ENCODE measurements around the gene RAB10. TPM values are rescaled to one million over a fixed set of nuclear protein-coding genes. Genes with fewer than 3 reads are reported as not detected.
"Not testable (repeated sequence)": the region's sequence is repeated elsewhere in the genome, so short reads cannot be mapped to it uniquely, and the experiment has no call there.

Gene RAB10
- total RNA-seq, 2 experiments from 2014 or later: 103 to 160 TPM

- H3K36me3 Mint-ChIP-seq (ENCODE audit: low read depth): peaks cover 18% of the 10 kb centered on the region
- ChIA-PET CTCF (interaction anchor here (1.1 to 2.4 kb wide), 2 partner anchors 13 to 68 kb away, joined by 3 to 13 read pairs; no protein-coding TSS in a partner anchor), POLR2A (no interaction called here)
- DNase-seq (no peak), ATAC-seq (no peak)
- no peaks in the 10 kb centered on the region for H3K27me3 Mint-ChIP-seq
- no peak overlapping the region for H3K4me3 Mint-ChIP-seq
- intact Hi-C loops (cut with DNase I, micrococcal nuclease): no loop called here
- H3K27ac Mint-ChIP-seq: no peak overlapping the region
- peaks cover 36% of the 10 kb centered on the region for H3K4me1 Mint-ChIP-seq
- peaks cover 2% of the 10 kb centered on the region for H3K9me3 Mint-ChIP-seq (ENCODE audit: low read depth)
These were observed 41.3 kb downstream of the RAB10 start for GRCh38 chr2:26075173-26075572.

- Mint-ChIP-seq H3K4me1 (peaks cover 33% of the 10 kb centered on the region), H3K36me3 (ENCODE audit: low read depth) (peaks cover 25% of the 10 kb centered on the region), H3K27me3 (no peaks in the 10 kb centered on the region), H3K4me3 (no peak overlapping the region), H3K9me3 (ENCODE audit: low read depth) (peaks cover 7% of the 10 kb centered on the region), H3K27ac (no peak overlapping the region)
- DNase-seq: no peak
- POLR2A ChIA-PET: no interaction called here
- CTCF ChIA-PET: interaction anchor here (0.7 to 2.4 kb wide), 6 partner anchors 10 to 1279 kb away, joined by 3 to 13 read pairs (median 3); no protein-coding TSS in a partner anchor
- no peak for ATAC-seq
- intact Hi-C loops (cut with DNase I, micrococcal nuclease): no loop called here
These were observed 42.2 kb downstream of the RAB10 start for GRCh38 chr2:26076001-26076587.

GRCh38 chr2:26077291-26077690 is 43.4 kb downstream of the RAB10 start:
- DNase-seq: no peak
- peaks cover 27% of the 10 kb centered on the region for H3K36me3 Mint-ChIP-seq (ENCODE audit: low read depth)
- H3K9me3 Mint-ChIP-seq (ENCODE audit: low read depth): peaks cover 10% of the 10 kb centered on the region
- no peak overlapping the region for H3K27ac Mint-ChIP-seq
- H3K4me1 Mint-ChIP-seq: peaks cover 33% of the 10 kb centered on the region
- CTCF ChIA-PET: interaction anchor here (0.8 to 1.4 kb wide), 3 partner anchors 9 to 86 kb away, joined by 3 to 4 read pairs (median 3); no protein-coding TSS in a partner anchor
- no peak for ATAC-seq
- intact Hi-C loops (cut with DNase I, micrococcal nuclease): no loop called here
- H3K27me3 Mint-ChIP-seq: no peaks in the 10 kb centered on the region
- POLR2A ChIA-PET: no interaction called here
- H3K4me3 Mint-ChIP-seq: no peak overlapping the region

- no peaks in the 10 kb centered on the region for H3K27me3 Mint-ChIP-seq
- no peak for DNase-seq
- ATAC-seq: no peak
- intact Hi-C loops (cut with DNase I, micrococcal nuclease): no loop called here
- peaks cover 28% of the 10 kb centered on the region for H3K36me3 Mint-ChIP-seq (ENCODE audit: low read depth)
- no peak overlapping the region for H3K27ac Mint-ChIP-seq
- peaks cover 22% of the 10 kb centered on the region for H3K4me1 Mint-ChIP-seq
- H3K4me3 Mint-ChIP-seq: no peak overlapping the region
- H3K9me3 Mint-ChIP-seq (ENCODE audit: low read depth): peaks cover 10% of the 10 kb centered on the region
- ChIA-PET POLR2A (interaction anchor here (0.6 kb wide), 1 partner anchor 1231 kb away, joined by 3 read pairs; no protein-coding TSS in a partner anchor), CTCF (interaction anchor here (0.6 to 2.8 kb wide), 4 partner anchors 9 to 183 kb away, joined by 3 to 8 read pairs (median 3); no protein-coding TSS in a partner anchor)
These were observed 45.1 kb downstream of the RAB10 start for GRCh38 chr2:26078939-26079338.

- ChIA-PET CTCF (interaction anchor here (0.6 to 2.8 kb wide), 3 partner anchors 8 to 130 kb away, joined by 3 to 8 read pairs (median 3); no protein-coding TSS in a partner anchor), POLR2A (no interaction called here)
- intact Hi-C loops (cut with DNase I, micrococcal nuclease): no loop called here
- ATAC-seq (no peak), DNase-seq (no peak)
- H3K4me1 Mint-ChIP-seq: peaks cover 21% of the 10 kb centered on the region
- H3K36me3 Mint-ChIP-seq (ENCODE audit: low read depth): peaks cover 34% of the 10 kb centered on the region
- H3K27ac Mint-ChIP-seq: no peak overlapping the region
- H3K27me3 Mint-ChIP-seq: no peaks in the 10 kb centered on the region
- H3K9me3 Mint-ChIP-seq (ENCODE audit: low read depth): peaks cover 10% of the 10 kb centered on the region
- H3K4me3 Mint-ChIP-seq: no peak overlapping the region
These were observed 46.5 kb downstream of the RAB10 start for GRCh38 chr2:26080356-26080755.

GRCh38 chr2:26080925-26081324 is 47.0 kb downstream of the RAB10 start:
- H3K27me3 Mint-ChIP-seq; DNase-seq; ATAC-seq; intact Hi-C loops (cut with DNase I, micrococcal nuclease); H3K4me3 Mint-ChIP-seq; H3K9me3 Mint-ChIP-seq (ENCODE audit: low read depth); POLR2A ChIA-PET; H3K27ac Mint-ChIP-seq: not testable (repeated sequence)
- CTCF ChIA-PET: interaction anchor here (1.0 kb wide), 1 partner anchor 130 kb away, joined by 3 read pairs; no protein-coding TSS in a partner anchor
- peaks cover 34% of the 10 kb centered on the region for H3K36me3 Mint-ChIP-seq (ENCODE audit: low read depth)
- peaks cover 20% of the 10 kb centered on the region for H3K4me1 Mint-ChIP-seq

- Mint-ChIP-seq H3K27ac (no peak overlapping the region), H3K9me3 (ENCODE audit: low read depth) (peaks cover 10% of the 10 kb centered on the region), H3K4me1 (peaks cover 22% of the 10 kb centered on the region), H3K27me3 (no peaks in the 10 kb centered on the region), H3K4me3 (no peak overlapping the region), H3K36me3 (ENCODE audit: low read depth) (peaks cover 37% of the 10 kb centered on the region)
- DNase-seq (no peak), ATAC-seq (no peak)
- POLR2A ChIA-PET: no interaction called here
- CTCF ChIA-PET: interaction anchor here (0.6 to 1.0 kb wide), 2 partner anchors 63 to 131 kb away, joined by 3 read pairs; no protein-coding TSS in a partner anchor
- intact Hi-C loops (cut with DNase I, micrococcal nuclease): no loop called here
These were observed 47.7 kb downstream of the RAB10 start for GRCh38 chr2:26081556-26081955.

- H3K4me3 Mint-ChIP-seq: peak overlapping the region; percentile 10
- ChIA-PET POLR2A (interaction anchor here (0.5 to 1.5 kb wide), 2 partner anchors 52 to 760 kb away, joined by 3 read pairs; partner anchors contain the start of gene RAB10), CTCF (interaction anchor here (0.6 to 1.6 kb wide), 11 partner anchors 9 to 1366 kb away, joined by 3 to 5 read pairs (median 3); no protein-coding TSS in a partner anchor)
- H3K27ac Mint-ChIP-seq: peak overlapping the region; percentile 69
- peaks cover 16% of the 10 kb centered on the region for H3K36me3 Mint-ChIP-seq (ENCODE audit: low read depth)
- intact Hi-C loops (cut with DNase I, micrococcal nuclease): loop anchor here (1.0 to 5.0 kb wide), 3 partner anchors 18 to 51 kb away; no protein-coding TSS in a partner anchor
- DNase-seq (peak; percentile 31), ATAC-seq (peak; percentile 76)
- H3K9me3 Mint-ChIP-seq (ENCODE audit: low read depth): peaks cover 2% of the 10 kb centered on the region
- peaks cover 44% of the 10 kb centered on the region for H3K4me1 Mint-ChIP-seq
- no peaks in the 10 kb centered on the region for H3K27me3 Mint-ChIP-seq
These were observed 52.3 kb downstream of the RAB10 start for GRCh38 chr2:26086155-26086637.

GRCh38 chr2:26086779-26087178 is 52.9 kb downstream of the RAB10 start:
- peaks cover 49% of the 10 kb centered on the region for H3K4me1 Mint-ChIP-seq
- DNase-seq (no peak), ATAC-seq (no peak)
- intact Hi-C loops (cut with DNase I, micrococcal nuclease): loop anchor here (1.0 to 5.0 kb wide), 3 partner anchors 18 to 51 kb away; no protein-coding TSS in a partner anchor
- ChIA-PET CTCF (interaction anchor here (0.7 to 2.2 kb wide), 8 partner anchors 10 to 311 kb away, joined by 3 to 11 read pairs (median 4); no protein-coding TSS in a partner anchor), POLR2A (interaction anchor here (0.6 to 1.5 kb wide), 3 partner anchors 15 to 234 kb away, joined by 3 to 4 read pairs (median 3); partner anchors contain the start of gene RAB10)
- H3K27ac Mint-ChIP-seq: peak overlapping the region; percentile 69
- H3K27me3 Mint-ChIP-seq: no peaks in the 10 kb centered on the region
- no peak overlapping the region for H3K4me3 Mint-ChIP-seq
- no peaks in the 10 kb centered on the region for H3K9me3 Mint-ChIP-seq (ENCODE audit: low read depth)
- peaks cover 16% of the 10 kb centered on the region for H3K36me3 Mint-ChIP-seq (ENCODE audit: low read depth)

GRCh38 chr2:26088038-26088643 is 54.3 kb downstream of the RAB10 start:
- H3K4me3 Mint-ChIP-seq: no peak overlapping the region
- intact Hi-C loops (cut with DNase I, micrococcal nuclease): loop anchor here (1.0 to 5.0 kb wide), 3 partner anchors 51 to 242 kb away; no protein-coding TSS in a partner anchor
- POLR2A ChIA-PET: interaction anchor here (0.7 kb wide), 1 partner anchor 18 kb away, joined by 5 read pairs; no protein-coding TSS in a partner anchor
- H3K27me3 Mint-ChIP-seq: no peaks in the 10 kb centered on the region
- CTCF ChIA-PET: interaction anchor here (0.7 to 2.2 kb wide), 34 partner anchors 9 to 381 kb away, joined by 3 to 13 read pairs (median 4); partner anchors contain the start of gene KIF3C
- H3K4me1 Mint-ChIP-seq: peaks cover 56% of the 10 kb centered on the region
- peak; percentile 66 for ATAC-seq
- H3K36me3 Mint-ChIP-seq (ENCODE audit: low read depth): peaks cover 19% of the 10 kb centered on the region
- peak; percentile 27 for DNase-seq
- H3K9me3 Mint-ChIP-seq (ENCODE audit: low read depth): no peaks in the 10 kb centered on the region
- no peak overlapping the region for H3K27ac Mint-ChIP-seq

- H3K27me3 Mint-ChIP-seq; POLR2A ChIA-PET; H3K4me3 Mint-ChIP-seq; H3K27ac Mint-ChIP-seq; DNase-seq; H3K9me3 Mint-ChIP-seq (ENCODE audit: low read depth); ATAC-seq: not testable (repeated sequence)
- H3K4me1 Mint-ChIP-seq: peaks cover 55% of the 10 kb centered on the region
- H3K36me3 Mint-ChIP-seq (ENCODE audit: low read depth): peaks cover 22% of the 10 kb centered on the region
- intact Hi-C loops (cut with DNase I, micrococcal nuclease): loop anchor here (1.0 to 5.0 kb wide), 3 partner anchors 52 to 241 kb away; no protein-coding TSS in a partner anchor
- CTCF ChIA-PET: interaction anchor here (0.8 to 2.2 kb wide), 7 partner anchors 31 to 138 kb away, joined by 3 to 11 read pairs (median 5); partner anchors contain the start of gene KIF3C
These were observed 55.0 kb downstream of the RAB10 start for GRCh38 chr2:26088931-26089330.
